Upper lobe of right lung (tissue), 1 donor: Measurements from ENCODE around the gene SLC38A9. TPM values are rescaled to one million over a fixed set of nuclear protein-coding genes. Genes with fewer than 3 reads are reported as not detected.
A peak's percentile ranks its signal among the peaks of the same experiment; 100 is the strongest.

Source experiments
- ATAC-seq: fragments of 200-7000 bp; cut with Tn5 transposase; one replicate; pipeline ENCODE4 v1.9.1; 2020; ENCODE audit warnings: mild to moderate bottlenecking, moderate library complexity
- DNase-seq: peaks from one replicate; pipeline ENCODE4 v3.0.0-alpha.2; 2020
- H3K27ac ChIP-seq: fragments of 200-600 bp; one replicate; pipeline ENCODE4 v1.8.0; 2022
- H3K27me3 ChIP-seq: fragments of 200-600 bp; one replicate; pipeline ENCODE4 v1.8.0; 2022; ENCODE audit warnings: mild to moderate bottlenecking
- H3K36me3 ChIP-seq: fragments of 200-600 bp; one replicate; pipeline ENCODE4 v1.8.0; 2022
- H3K4me1 ChIP-seq: fragments of 200-600 bp; one replicate; pipeline ENCODE4 v1.8.0; 2022
- H3K4me3 ChIP-seq: fragments of 200-600 bp; one replicate; pipeline ENCODE4 v1.8.0; 2022; ENCODE audit warnings: mild to moderate bottlenecking
- H3K9me3 ChIP-seq: fragments of 200-600 bp; one replicate; pipeline ENCODE4 v1.8.0; 2022
- intact Hi-C: fragments of 100-400 bp; cut with DNase I; formaldehyde crosslinking; loops from one replicate; pipeline ENCODE4 v1.11.0; 2022
- total RNA-seq: library from RNA; stranded (reverse); fragmentation: NEBNext Ultra II Directional; extraction: Animal tissue kit (Norgen Biotek cat#: 25700); gene quantifications from one replicate; pipeline ENCODE4 v1.2.1, GENCODE V29; 2021
- TF ChIP-seq, protein P1 (sequence below): fragments of 200-600 bp; IDR thresholded peaks from one replicate; pipeline ENCODE4 v1.8.0; 2022; ENCODE audit warnings: antibody characterized with exemption
- donor health status: DM: no; HTN: yes; CAD: no; lungs with severe emphysema.

SLC38A9 gene
- total RNA-seq, 1 donor from 2014 or later = 24.7 TPM

DNA sequence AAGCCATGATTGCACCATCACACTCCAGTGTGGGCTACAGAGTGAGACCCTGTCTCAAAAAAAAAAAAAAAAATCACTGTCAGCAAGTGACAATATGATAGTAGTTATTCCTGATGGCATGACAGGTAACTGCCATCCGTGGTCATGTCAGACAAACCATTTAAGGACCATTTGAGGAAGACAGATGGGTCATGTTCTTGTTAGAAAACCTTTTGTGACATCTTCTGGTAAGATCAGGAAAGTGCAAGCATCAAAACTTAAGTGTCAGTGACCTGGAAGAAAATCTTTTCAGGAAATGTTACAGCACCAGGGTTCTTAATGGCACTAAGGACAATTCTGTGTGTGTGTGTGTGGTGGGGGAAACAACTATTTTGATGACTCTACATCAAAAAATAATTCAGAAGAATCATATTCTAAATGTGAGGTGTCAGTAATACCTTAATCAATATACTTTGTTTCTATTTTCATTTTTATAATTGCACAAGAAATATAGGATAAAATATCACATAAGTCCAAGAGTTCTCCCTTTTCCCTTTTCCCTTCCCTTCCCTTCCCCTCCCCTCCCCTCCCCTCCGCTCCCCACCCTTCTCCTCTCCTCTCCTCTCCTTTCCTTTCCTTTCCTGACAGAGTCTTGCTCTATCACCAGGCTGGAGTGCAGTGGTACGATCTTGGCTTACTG lies 17.8 kb downstream of the SLC38A9 start:
- TF ChIP-seq, protein P1, sequence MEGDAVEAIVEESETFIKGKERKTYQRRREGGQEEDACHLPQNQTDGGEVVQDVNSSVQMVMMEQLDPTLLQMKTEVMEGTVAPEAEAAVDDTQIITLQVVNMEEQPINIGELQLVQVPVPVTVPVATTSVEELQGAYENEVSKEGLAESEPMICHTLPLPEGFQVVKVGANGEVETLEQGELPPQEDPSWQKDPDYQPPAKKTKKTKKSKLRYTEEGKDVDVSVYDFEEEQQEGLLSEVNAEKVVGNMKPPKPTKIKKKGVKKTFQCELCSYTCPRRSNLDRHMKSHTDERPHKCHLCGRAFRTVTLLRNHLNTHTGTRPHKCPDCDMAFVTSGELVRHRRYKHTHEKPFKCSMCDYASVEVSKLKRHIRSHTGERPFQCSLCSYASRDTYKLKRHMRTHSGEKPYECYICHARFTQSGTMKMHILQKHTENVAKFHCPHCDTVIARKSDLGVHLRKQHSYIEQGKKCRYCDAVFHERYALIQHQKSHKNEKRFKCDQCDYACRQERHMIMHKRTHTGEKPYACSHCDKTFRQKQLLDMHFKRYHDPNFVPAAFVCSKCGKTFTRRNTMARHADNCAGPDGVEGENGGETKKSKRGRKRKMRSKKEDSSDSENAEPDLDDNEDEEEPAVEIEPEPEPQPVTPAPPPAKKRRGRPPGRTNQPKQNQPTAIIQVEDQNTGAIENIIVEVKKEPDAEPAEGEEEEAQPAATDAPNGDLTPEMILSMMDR = peak; percentile 38
- Histone ChIP-seq H3K9me3 (no peaks in the 10 kb centered on the region), H3K4me1 (peaks cover 7% of the 10 kb centered on the region), H3K4me3 (no peak overlapping the region), H3K27ac (no peak overlapping the region), H3K36me3 (no peaks in the 10 kb centered on the region), H3K27me3 (no peaks in the 10 kb centered on the region)
- ATAC-seq = peak; percentile 46
- no peak for DNase-seq
- intact Hi-C loops = no loop called here

DNA sequence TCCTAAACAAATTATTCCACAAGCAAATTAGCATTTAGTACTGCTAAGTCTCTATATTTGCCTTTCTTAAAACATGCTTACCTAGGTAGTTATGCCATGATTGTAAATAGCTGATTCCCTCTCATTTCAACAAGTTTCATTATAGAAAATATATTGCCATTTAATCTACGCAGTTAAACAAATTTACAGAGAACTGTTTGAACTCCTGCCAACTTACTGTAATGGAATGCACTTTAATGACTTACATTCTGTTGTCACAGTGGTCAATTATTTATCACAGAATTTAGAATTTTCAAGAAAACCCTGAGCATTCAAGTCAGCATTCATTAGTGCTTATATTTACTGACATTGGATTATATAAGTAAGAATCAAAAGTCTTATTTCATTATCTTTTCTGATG lies 19.6 kb downstream of the SLC38A9 start:
- no peaks in the 10 kb centered on the region for H3K27me3 ChIP-seq
- ATAC-seq = no peak
- TF ChIP-seq, protein P1 = no peak
- H3K27ac ChIP-seq = no peak overlapping the region
- DNase-seq = no peak
- no peaks in the 10 kb centered on the region for H3K36me3 ChIP-seq
- intact Hi-C loops = no loop called here
- H3K9me3 ChIP-seq = no peaks in the 10 kb centered on the region
- H3K4me1 ChIP-seq = peaks cover 7% of the 10 kb centered on the region
- H3K4me3 ChIP-seq = no peak overlapping the region

DNA sequence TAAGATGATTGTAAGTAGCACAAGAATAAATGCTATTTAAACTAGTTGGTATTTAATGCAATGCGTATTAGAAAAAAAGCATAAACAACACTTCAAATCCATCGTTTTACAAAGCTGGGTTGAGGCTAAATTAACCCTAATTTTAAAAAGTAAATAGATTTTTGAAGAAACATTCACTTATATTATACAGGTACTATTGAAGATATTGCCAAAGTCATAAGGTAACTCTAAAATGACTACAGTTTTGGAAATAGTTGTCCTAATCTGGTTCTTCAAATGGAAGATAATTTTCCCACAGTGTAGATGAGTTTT lies 20.1 kb downstream of the SLC38A9 start:
- ATAC-seq (no peak), DNase-seq (no peak)
- TF ChIP-seq, protein P1 = no peak
- no peak overlapping the region for H3K4me3 ChIP-seq
- peaks cover 7% of the 10 kb centered on the region for H3K4me1 ChIP-seq
- H3K27ac ChIP-seq = no peak overlapping the region
- H3K27me3 ChIP-seq = no peaks in the 10 kb centered on the region
- intact Hi-C loops = no loop called here
- no peaks in the 10 kb centered on the region for H3K9me3 ChIP-seq
- H3K36me3 ChIP-seq = no peaks in the 10 kb centered on the region

DNA sequence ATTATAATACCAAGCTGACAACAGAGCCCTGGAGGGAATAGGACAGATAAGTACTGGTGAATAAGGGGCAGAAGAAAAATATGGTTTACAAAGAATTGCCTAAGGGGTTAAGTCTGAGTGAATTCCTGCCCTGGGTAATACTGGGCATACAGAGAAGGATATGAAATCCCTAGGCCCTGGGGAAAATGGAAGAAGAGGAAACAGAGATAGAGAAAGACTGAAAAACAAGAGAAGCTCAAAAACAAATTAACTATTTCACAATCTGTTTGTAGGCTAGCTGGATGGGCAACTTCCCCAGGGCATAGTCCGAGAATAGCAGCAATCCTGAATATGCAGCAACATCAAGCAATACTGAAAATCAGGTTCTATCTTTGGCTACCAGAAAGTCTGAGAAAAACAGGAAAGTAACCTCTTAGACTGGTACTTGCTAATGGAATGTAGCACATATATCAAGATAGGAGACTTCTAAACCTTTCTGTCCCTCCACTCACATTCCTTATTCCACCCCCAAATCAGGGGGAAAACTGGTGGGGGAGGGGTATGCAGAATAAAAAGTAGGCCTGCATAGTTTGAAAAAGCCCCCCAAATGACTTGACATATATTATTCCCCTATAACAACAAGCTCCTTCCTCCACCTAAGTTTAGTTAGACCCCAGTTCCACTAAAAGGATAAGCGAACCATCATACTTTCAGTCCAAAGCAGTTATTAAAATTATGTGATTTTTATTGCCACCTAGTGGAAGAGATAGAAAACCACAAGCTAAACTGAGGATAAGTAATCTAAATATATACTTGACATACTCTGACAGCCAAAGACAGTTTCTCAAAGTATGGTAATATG lies 20.6 kb downstream of the SLC38A9 start:
- intact Hi-C loops = loop anchor here (2.0 kb wide), 1 partner anchor 285 kb away; no protein-coding TSS in a partner anchor
- Histone ChIP-seq H3K27me3 (no peaks in the 10 kb centered on the region), H3K4me1 (peaks cover 7% of the 10 kb centered on the region), H3K9me3 (no peaks in the 10 kb centered on the region), H3K36me3 (no peaks in the 10 kb centered on the region), H3K4me3 (no peak overlapping the region), H3K27ac (peak overlapping the region; percentile 53)
- TF ChIP-seq, protein P1 = peak; percentile 72
- DNase-seq = no peak
- ATAC-seq = peak; percentile 72

DNA sequence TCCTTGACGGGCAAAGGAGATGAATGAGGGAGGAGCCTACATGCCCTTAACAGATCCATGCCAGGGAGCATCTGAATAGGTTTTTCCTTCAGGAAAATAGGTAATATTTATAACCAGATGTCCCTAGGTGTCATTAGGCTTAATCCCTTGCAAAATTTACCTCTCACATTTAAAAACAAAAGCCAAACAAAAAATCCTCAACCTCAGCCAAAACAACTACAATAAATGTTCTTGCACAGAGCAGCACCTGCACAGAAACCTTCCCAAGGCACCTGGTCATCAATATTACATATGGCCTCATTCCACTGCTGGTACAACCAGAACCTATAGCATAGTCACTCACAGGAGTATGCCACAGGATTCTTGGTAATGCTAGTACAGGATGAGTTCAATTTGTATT lies 30.1 kb downstream of the SLC38A9 start:
- H3K4me3 ChIP-seq = no peak overlapping the region
- no peaks in the 10 kb centered on the region for H3K36me3 ChIP-seq
- no peak overlapping the region for H3K27ac ChIP-seq
- ATAC-seq = no peak
- TF ChIP-seq, protein P1 = no peak
- H3K27me3 ChIP-seq = no peaks in the 10 kb centered on the region
- intact Hi-C loops = no loop called here
- H3K4me1 ChIP-seq = no peaks in the 10 kb centered on the region
- H3K9me3 ChIP-seq = no peaks in the 10 kb centered on the region
- DNase-seq = no peak
